Measurements from ENCODE around the gene OPN5.
"Not testable (repeated sequence)": the region's sequence is repeated elsewhere in the genome, so short reads cannot be mapped to it uniquely, and the experiment has no call there.

The OPN5 gene, protein sequence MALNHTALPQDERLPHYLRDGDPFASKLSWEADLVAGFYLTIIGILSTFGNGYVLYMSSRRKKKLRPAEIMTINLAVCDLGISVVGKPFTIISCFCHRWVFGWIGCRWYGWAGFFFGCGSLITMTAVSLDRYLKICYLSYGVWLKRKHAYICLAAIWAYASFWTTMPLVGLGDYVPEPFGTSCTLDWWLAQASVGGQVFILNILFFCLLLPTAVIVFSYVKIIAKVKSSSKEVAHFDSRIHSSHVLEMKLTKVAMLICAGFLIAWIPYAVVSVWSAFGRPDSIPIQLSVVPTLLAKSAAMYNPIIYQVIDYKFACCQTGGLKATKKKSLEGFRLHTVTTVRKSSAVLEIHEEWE

GRCh38 chr6:47781732-47782131 is at the start of gene OPN5:
Gene OPN5 (plus strand): TSS chr6:47782032. CDS start chr6:47782067, 35 bp downstream.
- DNase-seq (ENCODE audit: low read depth) = no peak

GRCh38 chr6:47733879-47734558 is 47.8 kb upstream of the OPN5 start:
- no peak for DNase-seq (ENCODE audit: low read depth)

- no peak for DNase-seq (ENCODE audit: low read depth)
Measured at GRCh38 chr6:47734831-47735481, 46.9 kb upstream of the OPN5 start.

DNA sequence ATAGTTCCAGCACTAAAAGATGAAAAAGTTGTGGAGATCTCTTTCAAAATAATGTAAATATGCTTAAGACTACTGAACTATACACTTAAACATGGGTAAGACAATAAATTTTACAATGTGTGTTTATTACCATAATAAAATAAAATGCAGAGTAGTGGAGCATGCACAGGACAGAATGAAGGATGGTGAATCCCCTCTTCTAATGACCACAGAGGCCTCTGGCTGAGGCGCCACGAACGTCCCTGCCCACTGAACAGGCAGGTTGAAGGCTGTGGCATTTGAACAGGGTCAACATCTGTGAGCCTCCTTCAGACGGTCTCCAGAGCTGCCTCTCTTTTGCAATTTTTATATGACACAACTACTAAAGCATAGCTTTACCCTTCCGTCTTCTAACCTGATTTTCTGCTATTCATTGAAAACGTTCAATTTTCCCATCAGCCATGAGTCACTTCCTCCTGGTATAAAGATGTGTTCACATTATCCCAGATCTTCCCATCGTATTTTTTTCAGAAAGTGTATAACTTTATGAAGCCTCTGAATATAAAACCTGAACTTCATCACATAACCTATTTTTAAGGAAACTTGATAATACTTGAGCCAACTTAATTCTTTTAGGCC is 45.6 kb upstream of the OPN5 start:
- DNase-seq (ENCODE audit: low read depth) = no peak

- DNase-seq (ENCODE audit: low read depth) = no peak
Measured at GRCh38 chr6:47737406-47737805, 44.4 kb upstream of the OPN5 start.

GRCh38 chr6:47740714-47741113 is 41.1 kb upstream of the OPN5 start:
- no peak for DNase-seq (ENCODE audit: low read depth)

- DNase-seq (ENCODE audit: low read depth) = no peak
Measured at GRCh38 chr6:47741807-47742206, 40.0 kb upstream of the OPN5 start.

- DNase-seq (ENCODE audit: low read depth) = no peak
Measured at GRCh38 chr6:47743744-47744143, 38.1 kb upstream of the OPN5 start.

DNA sequence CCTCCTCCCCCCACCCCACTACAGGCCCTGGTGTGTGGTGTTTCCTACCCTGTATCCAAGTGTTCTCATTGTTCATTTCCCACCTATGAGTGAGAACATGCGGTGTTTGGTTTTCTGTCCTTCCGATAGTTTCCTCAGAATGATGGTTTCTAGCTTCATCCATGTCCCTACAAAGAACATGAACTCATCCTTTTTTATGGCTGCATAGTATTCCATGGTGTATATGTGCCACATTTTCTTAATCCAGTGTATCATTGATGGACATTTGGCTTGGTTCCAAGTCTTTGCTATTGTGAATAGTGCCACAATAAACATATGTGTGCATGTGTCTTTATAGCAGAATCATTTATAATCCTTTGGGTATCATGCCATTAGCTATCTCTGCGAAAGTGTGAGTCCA is 36.6 kb upstream of the OPN5 start:
- not testable (repeated sequence) for DNase-seq (ENCODE audit: low read depth)

DNA sequence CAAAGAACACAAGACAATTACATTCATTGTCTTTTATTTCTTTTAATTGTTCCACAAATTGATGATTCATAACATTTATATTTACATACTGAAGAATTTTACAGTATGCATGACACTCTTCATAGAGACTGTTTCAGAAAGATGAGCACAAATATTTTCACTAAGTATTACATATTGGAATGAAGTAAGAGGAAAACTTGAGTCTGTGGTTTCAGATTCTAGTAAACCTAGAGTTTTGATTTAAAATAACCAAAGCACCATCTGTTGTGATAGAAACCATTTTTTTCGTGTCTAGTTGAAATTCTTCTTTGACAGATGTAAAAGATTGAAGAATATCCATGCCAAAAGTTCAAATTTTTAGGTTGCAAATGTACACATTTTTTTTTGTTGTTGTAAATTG is 32.1 kb upstream of the OPN5 start:
- no peak for DNase-seq (ENCODE audit: low read depth)

DNA sequence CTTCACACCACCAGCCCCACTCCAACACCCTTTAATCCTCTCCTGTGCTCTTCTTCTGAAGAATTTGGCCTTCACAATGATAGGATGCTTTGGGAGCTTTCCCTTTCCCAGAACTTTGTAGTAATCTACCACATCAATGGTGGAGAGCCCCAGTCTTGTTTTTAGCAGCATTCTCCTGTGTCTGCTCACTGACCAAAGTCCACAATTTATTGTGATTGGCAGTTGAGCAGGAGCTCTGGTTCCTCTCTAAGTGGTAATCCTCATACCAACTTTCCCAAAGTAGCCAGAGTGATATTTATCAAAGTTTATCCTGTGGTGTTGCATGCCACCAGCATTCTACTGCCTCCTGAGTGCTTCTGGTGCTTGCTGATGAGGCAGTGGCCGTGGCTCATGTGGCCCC is 29.0 kb upstream of the OPN5 start:
- DNase-seq (ENCODE audit: low read depth) = no peak

GRCh38 chr6:47759364-47759763 is 22.5 kb upstream of the OPN5 start:
- DNase-seq (ENCODE audit: low read depth) = no peak

DNA sequence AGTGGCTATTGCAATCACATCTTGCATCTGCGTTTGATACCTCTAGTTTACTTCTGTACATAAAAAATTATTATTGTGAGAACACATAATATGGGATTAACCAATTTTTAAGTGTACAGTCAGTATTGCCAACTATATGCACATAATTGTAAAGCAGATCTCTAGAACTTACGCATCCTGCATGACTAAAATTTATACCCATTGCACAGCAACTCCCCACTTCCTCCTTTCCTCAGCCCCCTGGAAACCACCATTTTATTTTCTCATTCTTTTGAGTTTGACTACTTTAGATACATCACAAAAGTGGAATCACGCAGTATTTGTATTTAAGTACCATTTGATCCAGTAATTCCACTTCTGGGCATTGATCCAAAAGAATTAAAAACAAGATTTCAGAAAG is 19.3 kb upstream of the OPN5 start:
- no peak for DNase-seq (ENCODE audit: low read depth)

- DNase-seq (ENCODE audit: low read depth) = no peak
Measured at GRCh38 chr6:47766445-47766844, 15.4 kb upstream of the OPN5 start.

DNA sequence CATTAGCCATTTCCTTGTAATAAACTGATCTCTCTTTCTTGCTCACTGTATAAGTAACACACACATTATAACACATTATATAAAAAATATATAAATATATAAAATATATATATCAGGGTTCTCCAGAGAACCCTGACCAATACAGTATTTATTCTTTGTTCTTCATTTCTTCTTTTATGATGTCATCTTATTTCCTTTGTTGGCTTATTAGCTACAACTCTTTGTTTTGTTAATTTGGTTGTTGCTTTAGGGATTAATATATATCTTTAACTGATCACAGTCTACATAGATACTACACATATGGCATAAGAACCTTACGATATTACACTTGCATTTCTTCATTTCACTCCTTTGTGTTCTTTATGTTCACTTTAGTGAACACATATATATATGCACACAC is 14.7 kb upstream of the OPN5 start:
- DNase-seq (ENCODE audit: low read depth) = no peak

- DNase-seq (ENCODE audit: low read depth) = no peak
Measured at GRCh38 chr6:47769982-47770381, 11.8 kb upstream of the OPN5 start.

DNA sequence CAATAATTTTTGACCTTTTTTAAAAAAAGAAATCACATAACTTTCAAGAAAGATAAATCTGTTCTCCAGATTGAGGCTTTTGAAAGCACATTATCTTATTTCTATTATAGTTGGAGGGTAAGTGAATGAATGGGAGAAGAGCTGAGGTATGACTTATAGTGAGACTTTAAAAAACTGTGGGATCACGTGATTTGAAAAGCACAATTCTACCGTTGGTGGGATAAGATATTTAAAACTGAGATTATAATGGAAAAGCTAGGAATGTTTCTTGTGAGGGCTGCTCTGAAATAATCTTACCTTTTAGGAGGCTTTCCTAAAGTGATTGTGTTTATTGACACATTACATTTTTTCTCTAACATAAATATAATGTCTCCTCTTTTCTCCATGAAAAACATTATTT is 9.5 kb upstream of the OPN5 start:
- no peak for DNase-seq (ENCODE audit: low read depth)

DNA sequence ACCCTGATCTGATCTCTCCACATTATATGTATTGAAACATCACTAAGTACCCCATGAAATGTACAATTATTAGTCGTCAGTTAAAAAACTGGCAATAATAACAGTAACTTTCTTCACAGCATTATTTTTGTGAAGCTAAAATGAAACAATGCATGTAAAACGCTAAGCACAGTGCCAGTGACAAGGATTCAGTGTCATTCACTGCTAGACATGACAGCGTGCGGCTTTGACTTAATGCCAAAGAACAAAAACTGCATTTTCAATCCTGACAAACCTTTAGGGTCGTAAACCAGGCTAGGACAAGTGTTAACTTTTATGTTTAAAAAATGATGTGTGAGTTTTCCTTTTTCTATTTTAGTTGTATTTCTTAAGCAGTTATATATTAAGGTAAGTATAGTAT is 8.8 kb upstream of the OPN5 start:
- no peak for DNase-seq (ENCODE audit: low read depth)

- no peak for DNase-seq (ENCODE audit: low read depth)
Measured at GRCh38 chr6:47780510-47781356, 1.1 kb upstream of the OPN5 start.

DNA sequence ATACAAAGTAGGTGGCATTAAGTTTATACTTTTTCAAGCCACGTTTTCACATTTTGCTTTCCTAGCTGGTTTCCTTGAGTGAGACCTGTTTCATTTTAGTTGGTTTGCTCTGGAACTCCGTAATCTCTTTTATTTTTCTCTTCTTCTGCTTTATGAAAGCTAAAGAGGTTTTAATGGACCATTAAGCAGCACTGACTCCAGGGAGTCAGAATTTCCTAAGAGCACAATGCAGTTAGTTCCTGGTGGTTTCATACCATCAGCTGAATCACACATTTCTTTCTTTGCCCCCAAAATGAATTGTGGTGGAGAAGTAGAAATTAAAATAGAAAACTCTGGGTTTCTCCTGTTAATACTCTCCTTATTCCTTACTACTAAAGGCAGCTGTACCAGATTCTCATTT is 3.4 kb downstream of the OPN5 start:
- DNase-seq (ENCODE audit: low read depth) = no peak

DNA sequence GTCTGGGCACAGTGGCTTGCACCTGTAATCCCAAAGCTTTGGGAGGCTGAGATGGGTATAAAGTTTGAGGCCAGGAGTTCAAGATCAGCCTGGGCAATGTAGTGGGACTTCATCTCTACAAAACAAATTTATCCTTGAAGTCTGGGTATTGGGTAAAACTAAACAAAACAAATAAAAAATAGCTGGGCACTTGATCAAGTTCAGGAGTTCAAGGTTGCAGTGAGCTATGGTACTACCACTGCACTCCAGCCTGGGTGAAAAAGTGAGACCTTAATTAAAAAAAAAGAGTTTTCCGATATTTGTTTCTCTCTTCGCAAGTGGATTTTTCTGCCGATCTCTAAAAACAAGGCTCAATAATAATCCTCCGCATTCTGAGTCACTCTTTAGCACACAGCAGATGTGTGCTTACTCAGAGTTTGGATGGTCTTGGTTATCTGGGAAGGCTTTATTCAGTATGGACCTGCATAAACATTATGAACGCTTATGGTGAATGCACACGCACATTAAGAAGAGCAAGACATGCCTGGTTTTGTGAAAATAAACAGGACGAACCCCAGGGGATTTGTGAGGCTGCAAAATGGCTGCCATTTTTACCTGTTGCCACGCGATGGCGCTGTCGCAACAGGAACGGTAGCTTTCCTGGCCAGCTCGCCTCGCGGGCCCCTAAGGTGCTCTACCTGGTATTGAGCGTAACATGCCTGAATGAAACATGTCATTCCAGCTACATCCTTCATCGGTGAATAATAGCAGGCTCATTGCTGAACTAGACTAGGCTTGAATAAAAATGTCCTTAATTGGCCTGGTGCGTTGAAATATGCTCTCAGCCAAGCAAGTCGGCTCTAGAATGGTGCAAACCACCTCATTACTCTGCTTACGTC is 6.0 kb downstream of the OPN5 start:
- DNase-seq (ENCODE audit: low read depth) = no peak
